K562 (cell line): ENCODE measurements around the gene IQCC. TPM values are rescaled to one million over a fixed set of nuclear protein-coding genes. Genes with fewer than 3 reads are reported as not detected.

Experiments used
- ARHGAP35 ChIP-seq: fragments of 450-650 bp; IDR thresholded peaks from 2 replicates; pipeline ENCODE4 v1.6.1; 2018; ENCODE audit not compliant: partially characterized antibody
- BRD9 ChIP-seq: fragments of 450-650 bp; IDR thresholded peaks from 2 replicates; pipeline ENCODE4 v1.6.1; 2018; ENCODE audit warnings: low read depth; ENCODE audit not compliant: partially characterized antibody
- DDX20 ChIP-seq: fragments of 450-650 bp; IDR thresholded peaks from 2 replicates; pipeline ENCODE4 v1.6.1; 2016; ENCODE audit warnings: missing genetic modification characterization, low read depth, mild to moderate bottlenecking, missing compliant biosample characterization, moderate library complexity
- FOSL1 ChIP-seq: fragments of 200-800 bp; sonication (Bioruptor generic); conservative IDR thresholded peaks from 2 replicates; pipeline ENCODE4 v1.6.1; 2016; ENCODE audit warnings: missing genetic modification characterization, missing compliant biosample characterization
- HSF4 ChIP-seq: fragments of 250-450 bp; sonication (Bioruptor Pico); IDR thresholded peaks from 2 replicates; pipeline ENCODE4 v2.1.2; 2022; ENCODE audit warnings: mild to moderate bottlenecking, moderate library complexity, borderline replicate concordance
- KDM1A ChIP-seq, 2 experiments: fragments of 450-650 bp; IDR thresholded peaks; 2 replicates each; pipeline ENCODE4 v1.6.1; 2016; ENCODE audit warnings: mild to moderate bottlenecking in 2 of 2
- MAFF ChIP-seq: IDR thresholded peaks from 2 replicates; pipeline ENCODE4 v1.6.1; 2012; ENCODE audit warnings: low read length, improper control_type of control experiment
- NFRKB ChIP-seq: fragments of 450-650 bp; IDR thresholded peaks from 2 replicates; pipeline ENCODE4 v1.6.1; 2016; ENCODE audit warnings: low read depth
- NRF1 ChIP-seq, 2 experiments: fragments of 450-650 bp; IDR thresholded peaks in 1 of 2; conservative IDR thresholded peaks in 1 of 2; 2 replicates each; pipeline ENCODE4 v1.6.1; 2014; ENCODE audit warnings: mild to moderate bottlenecking in 2 of 2
- SMARCA5 ChIP-seq: fragments of 450-650 bp; IDR thresholded peaks from 2 replicates; pipeline ENCODE4 v1.6.1; 2016
- SMARCC2 ChIP-seq: fragments of 450-650 bp; IDR thresholded peaks from 2 replicates; pipeline ENCODE4 v1.6.1; 2017; ENCODE audit warnings: antibody characterized with exemption, moderate library complexity, mild to moderate bottlenecking, low read depth
- TAL1 ChIP-seq: fragments of 450-650 bp; IDR thresholded peaks from 2 replicates; pipeline ENCODE4 v1.6.1; 2016; ENCODE audit warnings: mild to moderate bottlenecking
- TEAD1 ChIP-seq, 2 experiments: fragments of 450-650 bp in 1 of 2; sonication (generic) in 1 of 2; formaldehyde crosslinking; IDR thresholded peaks; 2 replicates each; pipeline versions ENCODE4 v1.4.0 to v1.8.0; 2020 to 2022; ENCODE audit warnings: mild to moderate bottlenecking in 2 of 2, missing genetic modification reagents in 1 of 2
- TFAM ChIP-seq: fragments of 250-450 bp; sonication (Bioruptor Pico); conservative IDR thresholded peaks from 2 replicates; pipeline ENCODE4 v1.5.0; 2021; ENCODE audit warnings: mild to moderate bottlenecking, moderate library complexity
- ZNF707 ChIP-seq: fragments of 250-450 bp; sonication (Bioruptor Pico); conservative IDR thresholded peaks from 2 replicates; pipeline ENCODE4 v1.8.0; 2022; ENCODE audit warnings: inconsistent platforms, mild to moderate bottlenecking, moderate library complexity
- polyA plus RNA-seq, 8 experiments: library from polyadenylated mRNA; depleted of rRNA in 4 of 8; stranded (reverse) in 5 of 8; unstranded in 3 of 8; fragments of >200 nt; fragmentation: Nextera tagmentation in 2 of 8; fragmentation: Illumina TruSeq in 1 of 8; extraction: Ambion mirVana in 2 of 8; extraction: Trizol in 1 of 8; gene quantifications; 2 replicates each; pipeline versions ENCODE4 v1.2.1 to v1.2.3, GENCODE V29; 2011 to 2014; ENCODE audit warnings: inconsistent platforms in 1 of 8, missing spikeins in 1 of 8
- total RNA-seq, 7 experiments: library from RNA; depleted of rRNA in 6 of 7; stranded (reverse); fragments of >200 nt in 6 of 7; fragmentation: Illumina TruSeq in 2 of 7; extraction: Trizol in 2 of 7; gene quantifications; 2 replicates each; pipeline versions ENCODE4 v1.2.1 to v1.2.3, GENCODE V29; 2011 to 2021; ENCODE audit warnings: low replicate concordance in 1 of 7
- TF ChIP-seq, protein P1 (sequence below): fragments of 250-450 bp; sonication (Bioruptor Pico); IDR thresholded peaks from 2 replicates; pipeline ENCODE4 v1.9.0; 2021; ENCODE audit warnings: mild to moderate bottlenecking, inconsistent platforms
- TF ChIP-seq, protein P2 (sequence below): sonication (generic); formaldehyde crosslinking; IDR thresholded peaks from 2 replicates; pipeline ENCODE4 v1.8.0; 2022; ENCODE audit warnings: missing genetic modification reagents, mild to moderate bottlenecking, borderline replicate concordance
- TF ChIP-seq, protein P3 (sequence below): fragments of 150-350 bp; conservative IDR thresholded peaks from 2 replicates; pipeline ENCODE4 v1.6.1; 2014; ENCODE audit warnings: low read length
- TF ChIP-seq, protein P4 (sequence below): sonication (generic); formaldehyde crosslinking; IDR thresholded peaks from 2 replicates; pipeline ENCODE4 v1.9.0; 2022; ENCODE audit warnings: mild to moderate bottlenecking, missing genetic modification reagents
- TF ChIP-seq, protein P5 (sequence below): fragments of 450-650 bp; IDR thresholded peaks from 2 replicates; pipeline ENCODE4 v1.6.1; 2016

IQCC gene
- total and polyA plus RNA-seq, 9 of the 15 experiments (the other 6 are each of a cell fraction or from before 2014, with no cell fraction given) = 8.1 to 16.5 (median 10.7) TPM

DNA sequence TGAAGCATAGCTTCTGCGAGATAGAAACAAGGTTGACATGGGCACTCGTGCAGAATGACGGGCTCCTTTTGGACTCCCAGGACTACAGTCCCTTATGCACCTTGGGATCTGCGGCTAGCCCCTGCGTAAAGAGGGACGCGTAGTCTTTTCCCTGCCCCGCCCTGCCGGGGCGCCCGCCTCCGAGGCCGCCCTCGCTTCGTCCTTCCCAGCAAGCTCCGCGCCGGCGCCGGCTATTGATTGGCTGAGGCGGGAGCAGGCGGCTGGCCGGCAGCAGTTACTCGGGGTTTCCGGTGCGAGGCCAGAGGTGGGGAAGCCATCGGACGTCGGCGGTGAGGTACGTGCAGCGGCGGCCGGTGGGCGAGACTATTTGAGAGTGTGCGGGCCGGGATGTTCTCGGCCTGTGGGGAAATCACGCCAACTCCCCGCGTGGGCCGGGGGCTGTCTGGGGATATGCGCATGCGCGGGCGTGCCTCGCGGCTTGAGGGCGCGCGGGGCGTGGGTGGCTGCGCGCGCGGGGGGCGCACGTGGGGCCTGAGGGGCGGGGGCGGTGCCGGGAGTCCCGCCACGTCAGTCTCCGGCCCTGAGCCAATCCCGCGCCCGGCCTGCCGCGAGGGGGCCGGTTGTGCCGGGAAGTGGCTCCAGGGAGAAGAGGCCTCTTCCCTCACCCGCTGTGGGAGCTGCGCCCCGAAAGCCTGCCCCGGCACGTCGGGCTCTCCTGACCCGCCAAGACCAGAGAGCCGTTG is 25.9 kb upstream of the IQCC start, which contains the start of gene TXLNA (continued):
- TF ChIP-seq NRF1 (conservative IDR thresholded peaks at IDR 0.05 in 1 of 2, IDR thresholded peaks at IDR 0.05 in 1 of 2) (peak; percentile 95 to 96), SMARCA5 (no peak), MAFF (no peak), ARHGAP35 (no peak), NFRKB (no peak; the same call in 1 of the 2 replicates), SMARCC2 (no peak), FOSL1 (tag) (peak; percentile 54), TAL1 (no peak), HSF4 (CRISPR knock-in tag) (0 out of 2 replicates have a peak, but pooled peaks have one; percentile 37), KDM1A (IDR thresholded peaks at IDR 0.05) (no peak), DDX20 (0 out of 2 replicates have a peak, but pooled peaks have one; percentile 10), TEAD1 (CRISPR knock-in tag; IDR thresholded peaks at IDR 0.05) (peak; percentile 18 to 82; a peak in 1 of 4 replicates), BRD9 (no peak), ZNF707 (CRISPR knock-in tag) (no peak), TFAM (CRISPR knock-in tag) (no peak)
- TF ChIP-seq, protein P1, sequence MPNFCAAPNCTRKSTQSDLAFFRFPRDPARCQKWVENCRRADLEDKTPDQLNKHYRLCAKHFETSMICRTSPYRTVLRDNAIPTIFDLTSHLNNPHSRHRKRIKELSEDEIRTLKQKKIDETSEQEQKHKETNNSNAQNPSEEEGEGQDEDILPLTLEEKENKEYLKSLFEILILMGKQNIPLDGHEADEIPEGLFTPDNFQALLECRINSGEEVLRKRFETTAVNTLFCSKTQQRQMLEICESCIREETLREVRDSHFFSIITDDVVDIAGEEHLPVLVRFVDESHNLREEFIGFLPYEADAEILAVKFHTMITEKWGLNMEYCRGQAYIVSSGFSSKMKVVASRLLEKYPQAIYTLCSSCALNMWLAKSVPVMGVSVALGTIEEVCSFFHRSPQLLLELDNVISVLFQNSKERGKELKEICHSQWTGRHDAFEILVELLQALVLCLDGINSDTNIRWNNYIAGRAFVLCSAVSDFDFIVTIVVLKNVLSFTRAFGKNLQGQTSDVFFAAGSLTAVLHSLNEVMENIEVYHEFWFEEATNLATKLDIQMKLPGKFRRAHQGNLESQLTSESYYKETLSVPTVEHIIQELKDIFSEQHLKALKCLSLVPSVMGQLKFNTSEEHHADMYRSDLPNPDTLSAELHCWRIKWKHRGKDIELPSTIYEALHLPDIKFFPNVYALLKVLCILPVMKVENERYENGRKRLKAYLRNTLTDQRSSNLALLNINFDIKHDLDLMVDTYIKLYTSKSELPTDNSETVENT (CRISPR knock-in tag) = no peak
- TF ChIP-seq, protein P2, sequence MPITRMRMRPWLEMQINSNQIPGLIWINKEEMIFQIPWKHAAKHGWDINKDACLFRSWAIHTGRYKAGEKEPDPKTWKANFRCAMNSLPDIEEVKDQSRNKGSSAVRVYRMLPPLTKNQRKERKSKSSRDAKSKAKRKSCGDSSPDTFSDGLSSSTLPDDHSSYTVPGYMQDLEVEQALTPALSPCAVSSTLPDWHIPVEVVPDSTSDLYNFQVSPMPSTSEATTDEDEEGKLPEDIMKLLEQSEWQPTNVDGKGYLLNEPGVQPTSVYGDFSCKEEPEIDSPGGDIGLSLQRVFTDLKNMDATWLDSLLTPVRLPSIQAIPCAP (CRISPR knock-in tag) = no peak
- TF ChIP-seq, protein P3, sequence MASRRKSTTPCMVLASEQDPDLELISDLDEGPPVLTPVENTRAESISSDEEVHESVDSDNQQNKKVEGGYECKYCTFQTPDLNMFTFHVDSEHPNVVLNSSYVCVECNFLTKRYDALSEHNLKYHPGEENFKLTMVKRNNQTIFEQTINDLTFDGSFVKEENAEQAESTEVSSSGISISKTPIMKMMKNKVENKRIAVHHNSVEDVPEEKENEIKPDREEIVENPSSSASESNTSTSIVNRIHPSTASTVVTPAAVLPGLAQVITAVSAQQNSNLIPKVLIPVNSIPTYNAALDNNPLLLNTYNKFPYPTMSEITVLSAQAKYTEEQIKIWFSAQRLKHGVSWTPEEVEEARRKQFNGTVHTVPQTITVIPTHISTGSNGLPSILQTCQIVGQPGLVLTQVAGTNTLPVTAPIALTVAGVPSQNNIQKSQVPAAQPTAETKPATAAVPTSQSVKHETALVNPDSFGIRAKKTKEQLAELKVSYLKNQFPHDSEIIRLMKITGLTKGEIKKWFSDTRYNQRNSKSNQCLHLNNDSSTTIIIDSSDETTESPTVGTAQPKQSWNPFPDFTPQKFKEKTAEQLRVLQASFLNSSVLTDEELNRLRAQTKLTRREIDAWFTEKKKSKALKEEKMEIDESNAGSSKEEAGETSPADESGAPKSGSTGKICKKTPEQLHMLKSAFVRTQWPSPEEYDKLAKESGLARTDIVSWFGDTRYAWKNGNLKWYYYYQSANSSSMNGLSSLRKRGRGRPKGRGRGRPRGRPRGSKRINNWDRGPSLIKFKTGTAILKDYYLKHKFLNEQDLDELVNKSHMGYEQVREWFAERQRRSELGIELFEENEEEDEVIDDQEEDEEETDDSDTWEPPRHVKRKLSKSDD = no peak
- TF ChIP-seq, protein P4, sequence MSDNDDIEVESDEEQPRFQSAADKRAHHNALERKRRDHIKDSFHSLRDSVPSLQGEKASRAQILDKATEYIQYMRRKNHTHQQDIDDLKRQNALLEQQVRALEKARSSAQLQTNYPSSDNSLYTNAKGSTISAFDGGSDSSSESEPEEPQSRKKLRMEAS (CRISPR knock-in tag) = peak; percentile 89; the same call in 1 of the 2 replicates
- TF ChIP-seq, protein P5, sequence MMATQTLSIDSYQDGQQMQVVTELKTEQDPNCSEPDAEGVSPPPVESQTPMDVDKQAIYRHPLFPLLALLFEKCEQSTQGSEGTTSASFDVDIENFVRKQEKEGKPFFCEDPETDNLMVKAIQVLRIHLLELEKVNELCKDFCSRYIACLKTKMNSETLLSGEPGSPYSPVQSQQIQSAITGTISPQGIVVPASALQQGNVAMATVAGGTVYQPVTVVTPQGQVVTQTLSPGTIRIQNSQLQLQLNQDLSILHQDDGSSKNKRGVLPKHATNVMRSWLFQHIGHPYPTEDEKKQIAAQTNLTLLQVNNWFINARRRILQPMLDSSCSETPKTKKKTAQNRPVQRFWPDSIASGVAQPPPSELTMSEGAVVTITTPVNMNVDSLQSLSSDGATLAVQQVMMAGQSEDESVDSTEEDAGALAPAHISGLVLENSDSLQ = peak; percentile 92
